GM12878 (cell line): Measurements from ENCODE around the gene TEX51. TPM values are rescaled to one million over a fixed set of nuclear protein-coding genes. Genes with fewer than 3 reads are reported as not detected.

ENCODE experiments used
- ATAC-seq: fragments of 200-7000 bp; cut with Tn5 transposase; 3 replicates; pipeline ENCODE4 v1.9.1; 2020; ENCODE audit warnings: mild to moderate bottlenecking, moderate library complexity
- BruUV-seq: library from RNA; stranded (reverse); fragments of 400-500 nt; replicated peaks from 2 replicates; lab custom pipeline; 2021; lab: Mats Ljungman, UMichigan
- CTCF ChIA-PET: fragments of 300-600 bp; sonication (Branson Sonifier 250); formaldehyde crosslinking; extraction: SDS; loops from one replicate; lab custom pipeline; 2021; ENCODE audit warnings: inconsistent platforms; lab: Yijun Ruan, JAX
- POLR2A ChIA-PET: fragments of 350-600 bp; formaldehyde crosslinking; extraction: SDS; loops from one replicate; lab custom pipeline; 2021; ENCODE audit warnings: inconsistent platforms; lab: Charles Lee
- RAD21 ChIA-PET: fragments of 300-600 bp; sonication (Branson Sonifier 250); formaldehyde crosslinking; loops from one replicate; lab custom pipeline; 2023; ENCODE audit warnings: antibody characterized with exemption; ENCODE audit not compliant: unreplicated experiment; lab: Charles Lee
- SMC1A ChIA-PET: fragments of 300-600 bp; sonication (Branson Sonifier 250); formaldehyde crosslinking; loops from one replicate; lab custom pipeline; 2023; ENCODE audit not compliant: unreplicated experiment, uncharacterized antibody; lab: Charles Lee
- DNase-seq: peaks from one replicate; pipeline ENCODE4 v3.0.0-alpha.2; 2011; ENCODE audit warnings: low read depth, low spot score
- FAIRE-seq: peaks from 3 replicates; lab custom pipeline; 2011; peaks lifted over from hg19 to GRCh38; lab: Jason Lieb, UNC
- H2AFZ ChIP-seq: 2 replicates; pipeline ENCODE4 v1.6.0; 2011; ENCODE audit warnings: low read depth, low read length, control low read depth; ENCODE audit not compliant: control insufficient read depth
- H3K27ac ChIP-seq: 2 replicates; pipeline ENCODE4 v1.5.1; 2011; ENCODE audit warnings: control low read depth; ENCODE audit not compliant: control insufficient read depth, insufficient read depth
- H3K27me3 ChIP-seq, 2 experiments: replicated peaks in 1 of 2; 2 replicates each; pipeline versions ENCODE4 v1.6.0 to v1.6.1; 2011; ENCODE audit warnings: low read length in 1 of 2; ENCODE audit not compliant: control insufficient read depth in 2 of 2, insufficient read depth in 2 of 2
- H3K36me3 ChIP-seq, 2 experiments: 2 replicates each; pipeline ENCODE4 v1.5.1; 2011; ENCODE audit warnings: low read length in 1 of 2; ENCODE audit not compliant: control insufficient read depth in 2 of 2, insufficient read depth in 2 of 2
- H3K4me1 ChIP-seq: 2 replicates; pipeline ENCODE4 v1.6.1; 2011; ENCODE audit warnings: mild to moderate bottlenecking, low read length, moderate library complexity, mixed read lengths; ENCODE audit not compliant: control insufficient read depth, insufficient read depth
- H3K4me2 ChIP-seq: 2 replicates; pipeline ENCODE4 v1.6.0; 2011; ENCODE audit warnings: control low read depth; ENCODE audit not compliant: control insufficient read depth, insufficient read depth
- H3K4me3 ChIP-seq: fragments of 200-600 bp; sonication (generic); 2 replicates; pipeline ENCODE4 v1.5.1; 2016
- H3K79me2 ChIP-seq: 2 replicates; pipeline ENCODE4 v1.6.0; 2011; ENCODE audit warnings: low read length; ENCODE audit not compliant: control insufficient read depth, insufficient read depth
- H3K9ac ChIP-seq: 2 replicates; pipeline ENCODE4 v1.8.0; 2011; ENCODE audit warnings: low read length, control low read depth, mixed read lengths; ENCODE audit not compliant: control insufficient read depth, insufficient read depth
- H3K9me3 ChIP-seq: replicated peaks from 3 replicates; pipeline ENCODE4 v1.5.1; 2011; ENCODE audit warnings: mild to moderate bottlenecking, low read length; ENCODE audit not compliant: control insufficient read depth, insufficient read depth
- H4K20me1 ChIP-seq: 2 replicates; pipeline ENCODE4 v1.6.0; 2011; ENCODE audit not compliant: control insufficient read depth, insufficient read depth
- ASH2L ChIP-seq: fragments of 300-600, 200-600 bp; sonication (generic); IDR thresholded peaks from 2 replicates; pipeline ENCODE4 v1.6.1; 2017; ENCODE audit warnings: low read depth, mild to moderate bottlenecking, borderline replicate concordance
- BCL11A ChIP-seq: IDR thresholded peaks from 2 replicates; pipeline ENCODE4 v1.6.1; 2011; ENCODE audit warnings: low read depth, low read length
- CBFB ChIP-seq: IDR thresholded peaks from 2 replicates; pipeline ENCODE4 v1.6.1; 2016; ENCODE audit warnings: antibody characterized with exemption, low read depth
- CBX3 ChIP-seq: fragments of 200-600 bp; sonication (generic); IDR thresholded peaks from 2 replicates; pipeline ENCODE4 v1.6.1; 2016; ENCODE audit warnings: low read depth, borderline replicate concordance
- EGR1 ChIP-seq, 2 experiments: IDR thresholded peaks; 1 replicate in 1 of 2; 2 replicates in 1 of 2; pipeline ENCODE4 v1.6.1; 2011 to 2012; ENCODE audit warnings: low read depth in 2 of 2, low read length in 2 of 2, borderline replicate concordance in 1 of 2, mild to moderate bottlenecking in 1 of 2, moderate library complexity in 1 of 2
- KLF5 ChIP-seq: fragments of 450-650 bp; IDR thresholded peaks from 2 replicates; pipeline ENCODE4 v1.6.1; 2014; ENCODE audit warnings: mild to moderate bottlenecking; ENCODE audit not compliant: partially characterized antibody
- POLR2AphosphoS5 ChIP-seq: IDR thresholded peaks from 2 replicates; pipeline ENCODE4 v1.6.1; 2011; ENCODE audit warnings: mild to moderate bottlenecking, low read length, inconsistent platforms
- RCOR1 ChIP-seq: conservative IDR thresholded peaks from 2 replicates; pipeline ENCODE4 v1.6.1; 2012; ENCODE audit warnings: low read depth, low read length, improper control_type of control experiment
- SUPT20H ChIP-seq: IDR thresholded peaks from 2 replicates; pipeline ENCODE4 v1.6.1; 2011; ENCODE audit warnings: low read depth, mild to moderate bottlenecking, low read length, moderate library complexity, borderline replicate concordance; ENCODE audit not compliant: control insufficient read depth
- WGBS: methylation state at CpG from one replicate; pipeline ENCODE4 v1.1.6; 2016; ENCODE audit warnings: low lambda C conversion rate; ENCODE audit not compliant: insufficient replicate concordance, insufficient coverage; ENCODE audit errors: missing lambda C conversion rate; 5-methylcytosine and 5-hydroxymethylcytosine counted together
- in situ Hi-C: fragments of 300-500 bp; cut with MboI; formaldehyde crosslinking; loops from 9 replicates; pipeline ENCODE4 v1.14.3; 2018; ENCODE audit warnings: mixed read lengths
- intact Hi-C: fragments of 100-400 bp; cut with micrococcal nuclease; formaldehyde crosslinking; loops from one replicate; pipeline ENCODE4 v1.14.2; 2022; ENCODE audit not compliant: unreplicated experiment
- polyA plus RNA-seq, 11 experiments: library from polyadenylated mRNA; depleted of rRNA in 4 of 11; unstranded in 6 of 11; stranded (reverse) in 5 of 11; fragments of >200 nt; fragmentation: Nextera tagmentation in 4 of 11; fragmentation: Illumina TruSeq in 1 of 11; extraction: Ambion mirVana in 4 of 11; extraction: Trizol in 1 of 11; gene quantifications; 1 replicate in 1 of 11; 2 replicates in 10 of 11; pipeline versions ENCODE4 v1.2.1 to v1.2.3, GENCODE V29; 2011 to 2016; ENCODE audit warnings: inconsistent platforms in 2 of 11, missing spikeins in 2 of 11, low read depth in 1 of 11
- total RNA-seq, 4 experiments: library from RNA; depleted of rRNA in 3 of 4; stranded (reverse); fragments of >200 nt in 3 of 4; fragmentation: Illumina TruSeq in 1 of 4; extraction: Trizol in 1 of 4; gene quantifications; 2 replicates each; pipeline versions ENCODE4 v1.2.1 to v1.2.3, GENCODE V29; 2013 to 2021
- TF ChIP-seq, protein P1 (sequence below): fragments of 450-650 bp; IDR thresholded peaks from 2 replicates; pipeline ENCODE4 v1.6.1; 2017; ENCODE audit warnings: mild to moderate bottlenecking, moderate library complexity
- TF ChIP-seq, protein P2 (sequence below): fragments of 450-650 bp; IDR thresholded peaks from 2 replicates; pipeline ENCODE4 v1.6.1; 2017; ENCODE audit warnings: low read depth, mild to moderate bottlenecking, moderate library complexity

TEX51 gene
- total and polyA plus RNA-seq, 10 of the 15 experiments (the other 5 are each of a cell fraction or from before 2014, with no cell fraction given): not detected

DNA sequence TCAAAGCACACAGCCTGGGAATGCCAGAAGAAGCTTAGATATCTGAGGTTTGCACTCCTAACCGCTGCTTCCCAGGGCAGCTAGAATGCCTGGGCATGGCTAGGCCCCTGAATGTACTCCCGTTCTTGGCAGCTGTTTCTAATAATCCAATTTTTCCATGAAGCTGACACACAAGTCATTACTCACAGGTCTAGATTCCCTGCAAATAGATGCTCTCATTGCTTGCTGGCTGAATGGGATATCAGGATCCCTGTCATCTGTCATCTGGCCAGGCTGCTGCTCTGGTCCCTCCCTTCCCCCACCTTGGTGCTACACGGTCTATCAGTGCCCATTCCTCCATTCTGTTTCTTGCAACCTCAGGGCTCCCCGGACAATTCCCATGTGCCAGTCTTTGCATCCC lies 40.7 kb upstream of the TEX51 start:
- in situ Hi-C loops: no loop called here
- Histone ChIP-seq H3K4me2 (no peak overlapping the region), H3K4me1 (no peaks in the 10 kb centered on the region), H3K27me3 (peaks cover 1 to 3% of the 10 kb centered on the region in 2 experiments; a peak in 2 of 4 replicates), H3K79me2 (no peaks in the 10 kb centered on the region), H3K9ac (no peak overlapping the region), H3K4me3 (no peak overlapping the region), H3K9me3 (no peaks in the 10 kb centered on the region), H3K36me3 (no peaks in the 10 kb centered on the region), H2AFZ (no peak overlapping the region), H3K27ac (no peak overlapping the region), H4K20me1 (no peaks in the 10 kb centered on the region)
- ChIA-PET RAD21 (no interaction called here), SMC1A (no interaction called here), POLR2A (no interaction called here), CTCF (no interaction called here)
- DNase-seq: no peak
- no TSS peak for BruUV-seq
- 0% methylated on average over 4 of the region's 4 CpGs for WGBS
- intact Hi-C loops: no loop called here
- TF ChIP-seq RCOR1 (no peak), CBX3 (no peak), POLR2AphosphoS5 (no peak), CBFB (no peak), EGR1 (IDR thresholded peaks at IDR 0.05; ENCODE audit: borderline replicate concordance in 1 of 2, low read depth in 2 of 2, low read length in 2 of 2) (no peak), ASH2L (no peak), BCL11A (no peak), SUPT20H (no peak), KLF5 (no peak)
- TF ChIP-seq, protein P1, sequence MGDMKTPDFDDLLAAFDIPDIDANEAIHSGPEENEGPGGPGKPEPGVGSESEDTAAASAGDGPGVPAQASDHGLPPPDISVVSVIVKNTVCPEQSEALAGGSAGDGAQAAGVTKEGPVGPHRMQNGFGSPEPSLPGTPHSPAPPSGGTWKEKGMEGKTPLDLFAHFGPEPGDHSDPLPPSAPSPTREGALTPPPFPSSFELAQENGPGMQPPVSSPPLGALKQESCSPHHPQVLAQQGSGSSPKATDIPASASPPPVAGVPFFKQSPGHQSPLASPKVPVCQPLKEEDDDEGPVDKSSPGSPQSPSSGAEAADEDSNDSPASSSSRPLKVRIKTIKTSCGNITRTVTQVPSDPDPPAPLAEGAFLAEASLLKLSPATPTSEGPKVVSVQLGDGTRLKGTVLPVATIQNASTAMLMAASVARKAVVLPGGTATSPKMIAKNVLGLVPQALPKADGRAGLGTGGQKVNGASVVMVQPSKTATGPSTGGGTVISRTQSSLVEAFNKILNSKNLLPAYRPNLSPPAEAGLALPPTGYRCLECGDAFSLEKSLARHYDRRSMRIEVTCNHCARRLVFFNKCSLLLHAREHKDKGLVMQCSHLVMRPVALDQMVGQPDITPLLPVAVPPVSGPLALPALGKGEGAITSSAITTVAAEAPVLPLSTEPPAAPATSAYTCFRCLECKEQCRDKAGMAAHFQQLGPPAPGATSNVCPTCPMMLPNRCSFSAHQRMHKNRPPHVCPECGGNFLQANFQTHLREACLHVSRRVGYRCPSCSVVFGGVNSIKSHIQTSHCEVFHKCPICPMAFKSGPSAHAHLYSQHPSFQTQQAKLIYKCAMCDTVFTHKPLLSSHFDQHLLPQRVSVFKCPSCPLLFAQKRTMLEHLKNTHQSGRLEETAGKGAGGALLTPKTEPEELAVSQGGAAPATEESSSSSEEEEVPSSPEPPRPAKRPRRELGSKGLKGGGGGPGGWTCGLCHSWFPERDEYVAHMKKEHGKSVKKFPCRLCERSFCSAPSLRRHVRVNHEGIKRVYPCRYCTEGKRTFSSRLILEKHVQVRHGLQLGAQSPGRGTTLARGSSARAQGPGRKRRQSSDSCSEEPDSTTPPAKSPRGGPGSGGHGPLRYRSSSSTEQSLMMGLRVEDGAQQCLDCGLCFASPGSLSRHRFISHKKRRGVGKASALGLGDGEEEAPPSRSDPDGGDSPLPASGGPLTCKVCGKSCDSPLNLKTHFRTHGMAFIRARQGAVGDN: no peak
- TF ChIP-seq, protein P2, sequence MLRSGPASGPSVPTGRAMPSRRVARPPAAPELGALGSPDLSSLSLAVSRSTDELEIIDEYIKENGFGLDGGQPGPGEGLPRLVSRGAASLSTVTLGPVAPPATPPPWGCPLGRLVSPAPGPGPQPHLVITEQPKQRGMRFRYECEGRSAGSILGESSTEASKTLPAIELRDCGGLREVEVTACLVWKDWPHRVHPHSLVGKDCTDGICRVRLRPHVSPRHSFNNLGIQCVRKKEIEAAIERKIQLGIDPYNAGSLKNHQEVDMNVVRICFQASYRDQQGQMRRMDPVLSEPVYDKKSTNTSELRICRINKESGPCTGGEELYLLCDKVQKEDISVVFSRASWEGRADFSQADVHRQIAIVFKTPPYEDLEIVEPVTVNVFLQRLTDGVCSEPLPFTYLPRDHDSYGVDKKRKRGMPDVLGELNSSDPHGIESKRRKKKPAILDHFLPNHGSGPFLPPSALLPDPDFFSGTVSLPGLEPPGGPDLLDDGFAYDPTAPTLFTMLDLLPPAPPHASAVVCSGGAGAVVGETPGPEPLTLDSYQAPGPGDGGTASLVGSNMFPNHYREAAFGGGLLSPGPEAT: no peak
- FAIRE-seq: no peak
- no peak for ATAC-seq
